SK-N-SH (cell line): Measurements from ENCODE around the gene CFAP57. TPM values are rescaled to one million over a fixed set of nuclear protein-coding genes. Genes with fewer than 3 reads are reported as not detected.

Experiments used
- CTCF ChIA-PET: fragments of 300-600, 350-600 bp; formaldehyde crosslinking; extraction: SDS; loops from one replicate; lab custom pipeline; 2021; lab: Yijun Ruan, JAX
- POLR2A ChIA-PET: fragments of 350-600 bp; sonication (Branson Sonifier 250); formaldehyde crosslinking; extraction: SDS; loops from one replicate; lab custom pipeline; 2020; ENCODE audit warnings: antibody characterized with exemption, inconsistent platforms; lab: Yijun Ruan, JAX
- DNase-seq: peaks from one replicate; pipeline ENCODE4 v3.0.0; 2012
- H2AFZ ChIP-seq: fragments of 200-600 bp; sonication (generic); 2 replicates; pipeline ENCODE4 v1.8.1; 2016; ENCODE audit warnings: antibody characterized with exemption, mild to moderate bottlenecking, low read depth
- H3F3A ChIP-seq: fragments of 200-600 bp; sonication (generic); replicated peaks from 2 replicates; pipeline ENCODE3; 2016; ENCODE audit warnings: antibody characterized with exemption, mild to moderate bottlenecking; ENCODE audit not compliant: insufficient read depth
- H3K27ac ChIP-seq, 2 experiments: fragments of 200-500 bp in 1 of 2; fragments of 200-600 bp in 1 of 2; sonication (Bioruptor generic) in 1 of 2; sonication (generic), shearing (Covaris generic) in 1 of 2; 2 replicates each; pipeline versions ENCODE4 v1.5.1 to v1.6.1; 2014 to 2016; ENCODE audit warnings: low read depth in 2 of 2, inconsistent platforms in 1 of 2, low read length in 1 of 2, mild to moderate bottlenecking in 1 of 2, mixed read lengths in 1 of 2
- H3K27me3 ChIP-seq: fragments of 200-600 bp; sonication (generic), shearing (Covaris generic); 2 replicates; pipeline ENCODE4 v1.6.1; 2016; ENCODE audit warnings: mixed run types; ENCODE audit not compliant: insufficient read depth
- H3K36me3 ChIP-seq, 2 experiments: fragments of 200-500 bp in 1 of 2; fragments of 200-600 bp in 1 of 2; sonication (Bioruptor generic) in 1 of 2; sonication (generic) in 1 of 2; replicated peaks in 1 of 2; 2 replicates each; pipeline versions ENCODE3 to v1.5.1; 2014 to 2016; ENCODE audit warnings: low read length in 1 of 2, mild to moderate bottlenecking in 1 of 2; ENCODE audit not compliant: insufficient read depth in 2 of 2, control insufficient read depth in 1 of 2
- H3K4me1 ChIP-seq, 2 experiments: fragments of 200-500 bp in 1 of 2; fragments of 200-600 bp in 1 of 2; sonication (Bioruptor generic) in 1 of 2; sonication (generic), shearing (Covaris generic) in 1 of 2; 2 replicates each; pipeline versions ENCODE4 v1.5.1 to v1.6.1; 2014 to 2016; ENCODE audit warnings: low read depth in 1 of 2, low read length in 1 of 2, mixed run types in 1 of 2; ENCODE audit not compliant: insufficient read depth in 2 of 2, control insufficient read depth in 1 of 2
- H3K4me2 ChIP-seq: fragments of 200-600 bp; sonication (generic), shearing (Covaris generic); 2 replicates; pipeline ENCODE4 v1.6.1; 2017; ENCODE audit warnings: mixed run types
- H3K4me3 ChIP-seq, 2 experiments: fragments of 200-500 bp in 1 of 2; fragments of 200-600 bp in 1 of 2; sonication (Bioruptor generic) in 1 of 2; sonication (generic), shearing (Covaris generic) in 1 of 2; 2 replicates each; pipeline versions ENCODE4 v1.5.1 to v1.8.1; 2014 to 2016; ENCODE audit warnings: low read depth in 2 of 2, inconsistent platforms in 1 of 2, low read length in 1 of 2, mild to moderate bottlenecking in 1 of 2, mixed read lengths in 1 of 2, moderate library complexity in 1 of 2
- H3K79me2 ChIP-seq: fragments of 200-600 bp; sonication (generic); 2 replicates; pipeline ENCODE4 v1.8.1; 2017; ENCODE audit warnings: mild to moderate bottlenecking; ENCODE audit not compliant: insufficient read depth
- H3K9ac ChIP-seq: fragments of 200-600 bp; sonication (generic); 2 replicates; pipeline ENCODE4 v1.6.1; 2017; ENCODE audit warnings: mixed run types
- H3K9me2 ChIP-seq: fragments of 200-600 bp; sonication (generic); 2 replicates; pipeline ENCODE4 v1.6.1; 2017; ENCODE audit warnings: mixed run types
- H3K9me3 ChIP-seq: fragments of 200-600 bp; sonication (generic); 2 replicates; pipeline ENCODE4 v1.6.1; 2017; ENCODE audit warnings: mixed run types, mild to moderate bottlenecking, moderate library complexity
- H4K20me1 ChIP-seq: fragments of 200-600 bp; sonication (generic); 2 replicates; pipeline ENCODE4 v1.6.1; 2017; ENCODE audit warnings: mild to moderate bottlenecking, mixed run types; ENCODE audit not compliant: insufficient read depth
- EP300 ChIP-seq, 2 experiments: IDR thresholded peaks; 2 replicates each; pipeline versions ENCODE4 v1.4.0 to v1.6.1; 2012; ENCODE audit warnings: borderline replicate concordance in 1 of 2, low read depth in 1 of 2, low read length in 1 of 2
- FOSL2 ChIP-seq: IDR thresholded peaks from 2 replicates; pipeline ENCODE4 v1.4.0; 2012; ENCODE audit warnings: low read depth, mild to moderate bottlenecking, moderate library complexity, borderline replicate concordance
- FOXJ3 ChIP-seq: sonication (generic); formaldehyde crosslinking; IDR thresholded peaks from 2 replicates; pipeline ENCODE4 v1.5.1; 2020; ENCODE audit warnings: mild to moderate bottlenecking, missing genetic modification reagents
- GATA2 ChIP-seq: sonication (generic); formaldehyde crosslinking; IDR thresholded peaks from 2 replicates; pipeline ENCODE4 v1.5.0; 2020; ENCODE audit warnings: mild to moderate bottlenecking, missing genetic modification reagents
- MEF2A ChIP-seq: IDR thresholded peaks from 2 replicates; pipeline ENCODE4 v1.4.0; 2012; ENCODE audit warnings: low read depth, borderline replicate concordance
- MXI1 ChIP-seq: IDR thresholded peaks from 2 replicates; pipeline ENCODE4 v1.6.1; 2012; ENCODE audit warnings: mild to moderate bottlenecking, low read depth, low read length, improper control_type of control experiment
- RAD21 ChIP-seq: IDR thresholded peaks from 2 replicates; pipeline ENCODE4 v1.6.1; 2012; ENCODE audit warnings: mild to moderate bottlenecking, low read length
- RCOR1 ChIP-seq: fragments of 150-350 bp; IDR thresholded peaks from 2 replicates; pipeline ENCODE4 v1.6.1; 2017; ENCODE audit warnings: antibody characterized with exemption, low read length
- RXRA ChIP-seq: IDR thresholded peaks from 2 replicates; pipeline ENCODE4 v1.4.0; 2012; ENCODE audit warnings: low read depth, mild to moderate bottlenecking, borderline replicate concordance
- SIN3A ChIP-seq: IDR thresholded peaks from 2 replicates; pipeline ENCODE4 v1.6.1; 2012; ENCODE audit warnings: low read depth, mild to moderate bottlenecking, low read length, moderate library complexity, borderline replicate concordance
- TAF1 ChIP-seq: IDR thresholded peaks from 2 replicates; pipeline ENCODE4 v1.6.1; 2012; ENCODE audit warnings: low read depth, mild to moderate bottlenecking, low read length, moderate library complexity, borderline replicate concordance
- TEAD4 ChIP-seq: IDR thresholded peaks from 2 replicates; pipeline ENCODE4 v1.4.0; 2012; ENCODE audit warnings: mild to moderate bottlenecking, borderline replicate concordance; ENCODE audit not compliant: insufficient read depth
- YY1 ChIP-seq: IDR thresholded peaks from 2 replicates; pipeline ENCODE4 v1.4.0; 2012; ENCODE audit warnings: low read depth, mild to moderate bottlenecking
- WGBS: methylation state at CpG from one replicate; pipeline ENCODE4 v1.1.6; 2017; ENCODE audit warnings: low lambda C conversion rate; 5-methylcytosine and 5-hydroxymethylcytosine counted together
- polyA plus RNA-seq, 3 experiments: library from polyadenylated mRNA; depleted of rRNA; stranded (reverse); fragments of >200 nt; gene quantifications; 2 replicates each; pipeline ENCODE4 v1.2.3, GENCODE V29; 2012
- TF ChIP-seq, protein P1 (sequence below): IDR thresholded peaks from 2 replicates; pipeline ENCODE4 v1.4.0; 2012; ENCODE audit warnings: low read depth, borderline replicate concordance
- TF ChIP-seq, protein P2 (sequence below): IDR thresholded peaks from 2 replicates; pipeline ENCODE4 v1.4.0; 2012; ENCODE audit warnings: low read depth
- TF ChIP-seq, protein P3 (sequence below): fragments of 150-350 bp; IDR thresholded peaks from 2 replicates; pipeline ENCODE4 v1.6.1; 2016; ENCODE audit warnings: mild to moderate bottlenecking, low read depth, low read length
- TF ChIP-seq, protein P4 (sequence below): IDR thresholded peaks from 2 replicates; pipeline ENCODE4 v1.6.1; 2012; ENCODE audit warnings: mild to moderate bottlenecking, low read depth, low read length, moderate library complexity
- TF ChIP-seq, protein P5 (sequence below): IDR thresholded peaks from 2 replicates; pipeline ENCODE4 v1.4.0; 2012; ENCODE audit warnings: low read depth, borderline replicate concordance

The CFAP57 gene
- polyA plus RNA-seq, 1 of the 3 experiments (the other 2 are of a cell fraction), result 0.36 TPM

DNA sequence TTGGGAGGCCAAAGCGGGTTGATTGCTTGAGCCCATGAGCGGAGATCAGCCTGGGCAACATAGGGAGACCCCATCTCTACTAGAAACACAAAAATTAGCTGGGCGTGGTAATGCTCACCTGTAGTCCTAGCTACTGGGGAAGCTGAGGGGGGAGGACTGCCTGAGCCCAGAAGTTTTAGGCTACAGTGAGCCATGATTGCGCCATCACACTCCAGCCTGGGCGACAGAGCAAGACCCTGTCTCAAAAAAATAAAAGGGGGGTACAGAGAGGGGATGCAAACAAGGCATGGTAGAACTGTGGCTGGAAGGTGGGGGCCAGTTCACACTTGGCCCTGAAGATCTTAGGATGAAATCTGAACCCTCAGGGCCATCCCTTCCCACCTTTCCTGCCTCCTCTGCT lies 114.4 kb downstream of the CFAP57 start:
- H3K4me3 ChIP-seq, result no peak overlapping the region
- POLR2A ChIA-PET, result no interaction called here
- WGBS, result 84% methylated on average over 5 of the region's 5 CpGs
- CTCF ChIA-PET, result interaction anchor here (0.6 kb wide), 1 partner anchor 158 kb away, joined by 3 read pairs; no protein-coding TSS in a partner anchor
- no peak overlapping the region for H2AFZ ChIP-seq
- no peaks in the 10 kb centered on the region for H3K9me3 ChIP-seq
- no peak overlapping the region for H3K9ac ChIP-seq
- no peaks in the 10 kb centered on the region; a peak in 1 of 4 replicates for H3K4me1 ChIP-seq
- no peak overlapping the region for H3K4me2 ChIP-seq
- no peak overlapping the region for H3K27ac ChIP-seq
- no peaks in the 10 kb centered on the region for H3F3A ChIP-seq
- H4K20me1 ChIP-seq, result no peaks in the 10 kb centered on the region
- no peaks in the 10 kb centered on the region for H3K36me3 ChIP-seq
- peaks cover 20% of the 10 kb centered on the region; the same call in 1 of the 2 replicates for H3K27me3 ChIP-seq
- no peak for TF ChIP-seq RXRA
- TF ChIP-seq MEF2A, result no peak
- no peak for TF ChIP-seq EP300 (IDR thresholded peaks at IDR 0.05; ENCODE audit: borderline replicate concordance in 1 of 2, low read depth in 1 of 2, low read length in 1 of 2)
- TF ChIP-seq, protein P1, sequence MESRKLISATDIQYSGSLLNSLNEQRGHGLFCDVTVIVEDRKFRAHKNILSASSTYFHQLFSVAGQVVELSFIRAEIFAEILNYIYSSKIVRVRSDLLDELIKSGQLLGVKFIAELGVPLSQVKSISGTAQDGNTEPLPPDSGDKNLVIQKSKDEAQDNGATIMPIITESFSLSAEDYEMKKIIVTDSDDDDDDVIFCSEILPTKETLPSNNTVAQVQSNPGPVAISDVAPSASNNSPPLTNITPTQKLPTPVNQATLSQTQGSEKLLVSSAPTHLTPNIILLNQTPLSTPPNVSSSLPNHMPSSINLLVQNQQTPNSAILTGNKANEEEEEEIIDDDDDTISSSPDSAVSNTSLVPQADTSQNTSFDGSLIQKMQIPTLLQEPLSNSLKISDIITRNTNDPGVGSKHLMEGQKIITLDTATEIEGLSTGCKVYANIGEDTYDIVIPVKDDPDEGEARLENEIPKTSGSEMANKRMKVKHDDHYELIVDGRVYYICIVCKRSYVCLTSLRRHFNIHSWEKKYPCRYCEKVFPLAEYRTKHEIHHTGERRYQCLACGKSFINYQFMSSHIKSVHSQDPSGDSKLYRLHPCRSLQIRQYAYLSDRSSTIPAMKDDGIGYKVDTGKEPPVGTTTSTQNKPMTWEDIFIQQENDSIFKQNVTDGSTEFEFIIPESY, result no peak
- TF ChIP-seq, protein P2, sequence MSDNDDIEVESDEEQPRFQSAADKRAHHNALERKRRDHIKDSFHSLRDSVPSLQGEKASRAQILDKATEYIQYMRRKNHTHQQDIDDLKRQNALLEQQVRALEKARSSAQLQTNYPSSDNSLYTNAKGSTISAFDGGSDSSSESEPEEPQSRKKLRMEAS, result no peak
- no peak for TF ChIP-seq TAF1
- TF ChIP-seq RAD21, result no peak
- no peak for TF ChIP-seq TEAD4
- no peak for TF ChIP-seq SIN3A
- H3K79me2 ChIP-seq, result no peaks in the 10 kb centered on the region
- no peaks in the 10 kb centered on the region for H3K9me2 ChIP-seq
- no peak for DNase-seq

DNA sequence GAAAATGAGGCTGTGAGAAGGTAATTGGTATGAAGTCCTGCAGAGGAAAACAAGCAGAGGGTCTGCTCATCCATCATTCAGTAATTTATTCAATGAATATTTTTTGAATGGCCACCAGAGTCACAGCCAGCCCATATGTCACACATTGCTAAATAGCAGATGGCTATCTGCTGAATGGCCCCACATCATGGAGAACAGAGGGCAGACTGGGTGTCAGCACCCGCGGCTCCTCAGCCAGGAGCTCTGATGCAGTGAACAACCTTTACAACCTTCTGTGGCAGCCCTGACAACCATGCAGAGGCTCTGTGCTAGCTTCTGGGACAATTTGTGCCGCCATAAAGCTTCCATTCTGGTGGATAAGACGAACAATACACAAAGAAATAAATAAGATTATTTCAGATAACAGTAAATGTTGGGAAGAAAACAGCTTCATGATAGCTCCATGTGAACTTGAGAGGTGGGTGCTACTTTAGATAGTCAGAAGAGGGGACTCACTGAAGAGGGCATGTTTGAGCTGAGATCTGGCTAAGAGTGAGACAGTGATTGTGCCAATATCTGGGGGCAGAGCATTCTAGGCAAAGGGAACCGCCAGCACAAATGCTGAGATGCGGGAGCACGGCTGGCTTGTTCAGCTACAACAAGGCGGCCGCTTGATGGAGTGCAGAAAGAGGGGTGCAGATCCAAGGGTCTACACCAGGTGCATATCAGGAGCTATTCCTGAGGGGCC lies 116.1 kb downstream of the CFAP57 start:
- no peaks in the 10 kb centered on the region for H3K36me3 ChIP-seq
- no peak overlapping the region for H2AFZ ChIP-seq
- no peaks in the 10 kb centered on the region for H3K9me2 ChIP-seq
- no peaks in the 10 kb centered on the region for H3K79me2 ChIP-seq
- no peaks in the 10 kb centered on the region for H4K20me1 ChIP-seq
- no peaks in the 10 kb centered on the region for H3K9me3 ChIP-seq
- no peak overlapping the region for H3K27ac ChIP-seq
- ChIA-PET POLR2A (no interaction called here), CTCF (interaction anchor here (0.9 to 1.7 kb wide), 4 partner anchors 11 to 126 kb away, joined by 3 to 5 read pairs (median 3); no protein-coding TSS in a partner anchor)
- H3K9ac ChIP-seq, result no peak overlapping the region
- H3K4me3 ChIP-seq, result no peak overlapping the region
- DNase-seq, result peak; percentile 48
- WGBS, result 60% methylated on average over 9 of the region's 9 CpGs
- peaks cover 20% of the 10 kb centered on the region; the same call in 1 of the 2 replicates for H3K27me3 ChIP-seq
- no peaks in the 10 kb centered on the region; a peak in 1 of 4 replicates for H3K4me1 ChIP-seq
- no peak overlapping the region for H3K4me2 ChIP-seq
- H3F3A ChIP-seq, result no peaks in the 10 kb centered on the region
- TF ChIP-seq, protein P2, result no peak
- TF ChIP-seq RCOR1 (no peak), MXI1 (no peak), FOSL2 (no peak), YY1 (no peak), TEAD4 (no peak), GATA2 (CRISPR knock-in tag) (no peak), FOXJ3 (CRISPR knock-in tag) (no peak)
- TF ChIP-seq, protein P3, sequence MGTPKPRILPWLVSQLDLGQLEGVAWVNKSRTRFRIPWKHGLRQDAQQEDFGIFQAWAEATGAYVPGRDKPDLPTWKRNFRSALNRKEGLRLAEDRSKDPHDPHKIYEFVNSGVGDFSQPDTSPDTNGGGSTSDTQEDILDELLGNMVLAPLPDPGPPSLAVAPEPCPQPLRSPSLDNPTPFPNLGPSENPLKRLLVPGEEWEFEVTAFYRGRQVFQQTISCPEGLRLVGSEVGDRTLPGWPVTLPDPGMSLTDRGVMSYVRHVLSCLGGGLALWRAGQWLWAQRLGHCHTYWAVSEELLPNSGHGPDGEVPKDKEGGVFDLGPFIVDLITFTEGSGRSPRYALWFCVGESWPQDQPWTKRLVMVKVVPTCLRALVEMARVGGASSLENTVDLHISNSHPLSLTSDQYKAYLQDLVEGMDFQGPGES, result no peak
- TF ChIP-seq, protein P4, sequence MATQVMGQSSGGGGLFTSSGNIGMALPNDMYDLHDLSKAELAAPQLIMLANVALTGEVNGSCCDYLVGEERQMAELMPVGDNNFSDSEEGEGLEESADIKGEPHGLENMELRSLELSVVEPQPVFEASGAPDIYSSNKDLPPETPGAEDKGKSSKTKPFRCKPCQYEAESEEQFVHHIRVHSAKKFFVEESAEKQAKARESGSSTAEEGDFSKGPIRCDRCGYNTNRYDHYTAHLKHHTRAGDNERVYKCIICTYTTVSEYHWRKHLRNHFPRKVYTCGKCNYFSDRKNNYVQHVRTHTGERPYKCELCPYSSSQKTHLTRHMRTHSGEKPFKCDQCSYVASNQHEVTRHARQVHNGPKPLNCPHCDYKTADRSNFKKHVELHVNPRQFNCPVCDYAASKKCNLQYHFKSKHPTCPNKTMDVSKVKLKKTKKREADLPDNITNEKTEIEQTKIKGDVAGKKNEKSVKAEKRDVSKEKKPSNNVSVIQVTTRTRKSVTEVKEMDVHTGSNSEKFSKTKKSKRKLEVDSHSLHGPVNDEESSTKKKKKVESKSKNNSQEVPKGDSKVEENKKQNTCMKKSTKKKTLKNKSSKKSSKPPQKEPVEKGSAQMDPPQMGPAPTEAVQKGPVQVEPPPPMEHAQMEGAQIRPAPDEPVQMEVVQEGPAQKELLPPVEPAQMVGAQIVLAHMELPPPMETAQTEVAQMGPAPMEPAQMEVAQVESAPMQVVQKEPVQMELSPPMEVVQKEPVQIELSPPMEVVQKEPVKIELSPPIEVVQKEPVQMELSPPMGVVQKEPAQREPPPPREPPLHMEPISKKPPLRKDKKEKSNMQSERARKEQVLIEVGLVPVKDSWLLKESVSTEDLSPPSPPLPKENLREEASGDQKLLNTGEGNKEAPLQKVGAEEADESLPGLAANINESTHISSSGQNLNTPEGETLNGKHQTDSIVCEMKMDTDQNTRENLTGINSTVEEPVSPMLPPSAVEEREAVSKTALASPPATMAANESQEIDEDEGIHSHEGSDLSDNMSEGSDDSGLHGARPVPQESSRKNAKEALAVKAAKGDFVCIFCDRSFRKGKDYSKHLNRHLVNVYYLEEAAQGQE, result no peak
- TF ChIP-seq, protein P5, sequence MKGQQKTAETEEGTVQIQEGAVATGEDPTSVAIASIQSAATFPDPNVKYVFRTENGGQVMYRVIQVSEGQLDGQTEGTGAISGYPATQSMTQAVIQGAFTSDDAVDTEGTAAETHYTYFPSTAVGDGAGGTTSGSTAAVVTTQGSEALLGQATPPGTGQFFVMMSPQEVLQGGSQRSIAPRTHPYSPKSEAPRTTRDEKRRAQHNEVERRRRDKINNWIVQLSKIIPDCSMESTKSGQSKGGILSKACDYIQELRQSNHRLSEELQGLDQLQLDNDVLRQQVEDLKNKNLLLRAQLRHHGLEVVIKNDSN, result no peak
